GM12891 (cell line): ENCODE data around the gene APOL3.

Source experiments
- POLR2A ChIP-seq: IDR thresholded peaks from 2 replicates; pipeline ENCODE4 v1.6.1; 2011; ENCODE audit warnings: low read depth, low read length, control low read depth
- POLR2AphosphoS5 ChIP-seq: IDR thresholded peaks from 2 replicates; pipeline ENCODE4 v1.6.1; 2011; ENCODE audit warnings: low read depth, low read length, control low read depth
- TAF1 ChIP-seq: IDR thresholded peaks from 2 replicates; pipeline ENCODE4 v1.6.1; 2011; ENCODE audit warnings: low read depth, low read length, control low read depth

- TF ChIP-seq POLR2AphosphoS5: no peak
- TF ChIP-seq POLR2A: no peak
- TF ChIP-seq TAF1: no peak
These were observed 4.6 kb upstream of the APOL3 start for GRCh38 chr22:36165141-36165540.
